MM.1S (cell line): ENCODE results near the gene NUTF2.

Source experiments
- DNase-seq: peaks from one replicate; pipeline ENCODE4 v3.0.0-alpha.2; 2015
- H2AFZ ChIP-seq: fragments of 300-600 bp; sonication (generic); 2 replicates; pipeline ENCODE4 v1.6.0; 2016; ENCODE audit warnings: antibody characterized with exemption, low read length
- H3F3A ChIP-seq: fragments of 300-600 bp; sonication (generic); 2 replicates; pipeline ENCODE4 v1.6.1; 2016; ENCODE audit warnings: mild to moderate bottlenecking, antibody characterized with exemption, low read length, moderate library complexity, mixed read lengths; ENCODE audit not compliant: insufficient read depth
- H3K27ac ChIP-seq: fragments of 300-600 bp; sonication (generic); 2 replicates; pipeline ENCODE4 v1.5.1; 2016; ENCODE audit warnings: mild to moderate bottlenecking, low read length
- H3K27me3 ChIP-seq: fragments of 300-600 bp; sonication (generic); replicated peaks from 2 replicates; pipeline ENCODE4 v1.6.0; 2016; ENCODE audit warnings: low read length; ENCODE audit not compliant: insufficient read depth
- H3K36me3 ChIP-seq: fragments of 300-600 bp; sonication (generic); replicated peaks from 2 replicates; pipeline ENCODE4 v1.6.1; 2016; ENCODE audit warnings: mild to moderate bottlenecking, low read length, mixed read lengths; ENCODE audit not compliant: insufficient read depth
- H3K4me1 ChIP-seq: fragments of 300-600 bp; sonication (generic); 2 replicates; pipeline ENCODE4 v1.6.1; 2016; ENCODE audit warnings: low read length, mixed read lengths
- H3K4me2 ChIP-seq: fragments of 300-600 bp; sonication (generic); 2 replicates; pipeline ENCODE4 v1.6.0; 2016; ENCODE audit warnings: low read depth, low read length
- H3K4me3 ChIP-seq: fragments of 300-600 bp; sonication (generic); 2 replicates; pipeline ENCODE4 v1.5.1; 2016; ENCODE audit warnings: low read length, mixed read lengths
- H3K79me2 ChIP-seq: fragments of 300-600 bp; sonication (generic); 2 replicates; pipeline ENCODE4 v1.6.1; 2016; ENCODE audit warnings: mixed run types, low read length, mixed read lengths
- H3K9ac ChIP-seq: fragments of 300-600 bp; sonication (generic); 2 replicates; pipeline ENCODE4 v1.6.1; 2016; ENCODE audit warnings: low read length, mixed read lengths
- H3K9me2 ChIP-seq: fragments of 300-600 bp; sonication (generic); replicated peaks from 2 replicates; pipeline ENCODE4 v1.6.1; 2016; ENCODE audit warnings: mild to moderate bottlenecking, low read length, mixed read lengths; ENCODE audit not compliant: insufficient read depth
- H3K9me3 ChIP-seq: fragments of 300-600 bp; sonication (generic); replicated peaks from 2 replicates; pipeline ENCODE4 v1.6.1; 2016; ENCODE audit warnings: mild to moderate bottlenecking, low read length, mixed read lengths; ENCODE audit not compliant: insufficient read depth
- H4K20me1 ChIP-seq: fragments of 300-600 bp; sonication (generic); 2 replicates; pipeline ENCODE4 v1.6.1; 2016; ENCODE audit warnings: mild to moderate bottlenecking, low read length, moderate library complexity, mixed read lengths; ENCODE audit not compliant: insufficient read depth
- EZH2 ChIP-seq: fragments of 300-600 bp; sonication (generic); optimal IDR thresholded peaks from 2 replicates; pipeline ENCODE3; 2017; ENCODE audit warnings: low read depth, mild to moderate bottlenecking, antibody characterized with exemption, low read length, mixed read lengths
- EZH2phosphoT487 ChIP-seq: fragments of 300-600 bp; sonication (generic); IDR thresholded peaks from 2 replicates; pipeline ENCODE4 v1.6.1; 2018; ENCODE audit warnings: antibody characterized with exemption, low read length
- TF ChIP-seq, protein P1 (sequence below): fragments of 300-600 bp; sonication (generic); IDR thresholded peaks from 2 replicates; pipeline ENCODE4 v1.5.1; 2016; ENCODE audit warnings: antibody characterized with exemption, low read length, mixed read lengths

NUTF2 gene

GRCh38 chr16:67822511-67822910 is 24.2 kb upstream of the NUTF2 start:
- H3F3A ChIP-seq: no peaks in the 10 kb centered on the region
- H2AFZ ChIP-seq: no peak overlapping the region

GRCh38 chr16:67825119-67825518 is 21.6 kb upstream of the NUTF2 start:
- Histone ChIP-seq H3F3A (no peaks in the 10 kb centered on the region), H3K4me2 (no peak overlapping the region), H2AFZ (no peak overlapping the region), H3K9me3 (no peaks in the 10 kb centered on the region), H3K9ac (no peak overlapping the region), H3K79me2 (no peaks in the 10 kb centered on the region), H3K4me3 (no peak overlapping the region), H4K20me1 (no peaks in the 10 kb centered on the region), H3K27ac (no peak overlapping the region), H3K36me3 (no peaks in the 10 kb centered on the region), H3K27me3 (no peaks in the 10 kb centered on the region), H3K4me1 (no peaks in the 10 kb centered on the region), H3K9me2 (no peaks in the 10 kb centered on the region)
- TF ChIP-seq, protein P1, sequence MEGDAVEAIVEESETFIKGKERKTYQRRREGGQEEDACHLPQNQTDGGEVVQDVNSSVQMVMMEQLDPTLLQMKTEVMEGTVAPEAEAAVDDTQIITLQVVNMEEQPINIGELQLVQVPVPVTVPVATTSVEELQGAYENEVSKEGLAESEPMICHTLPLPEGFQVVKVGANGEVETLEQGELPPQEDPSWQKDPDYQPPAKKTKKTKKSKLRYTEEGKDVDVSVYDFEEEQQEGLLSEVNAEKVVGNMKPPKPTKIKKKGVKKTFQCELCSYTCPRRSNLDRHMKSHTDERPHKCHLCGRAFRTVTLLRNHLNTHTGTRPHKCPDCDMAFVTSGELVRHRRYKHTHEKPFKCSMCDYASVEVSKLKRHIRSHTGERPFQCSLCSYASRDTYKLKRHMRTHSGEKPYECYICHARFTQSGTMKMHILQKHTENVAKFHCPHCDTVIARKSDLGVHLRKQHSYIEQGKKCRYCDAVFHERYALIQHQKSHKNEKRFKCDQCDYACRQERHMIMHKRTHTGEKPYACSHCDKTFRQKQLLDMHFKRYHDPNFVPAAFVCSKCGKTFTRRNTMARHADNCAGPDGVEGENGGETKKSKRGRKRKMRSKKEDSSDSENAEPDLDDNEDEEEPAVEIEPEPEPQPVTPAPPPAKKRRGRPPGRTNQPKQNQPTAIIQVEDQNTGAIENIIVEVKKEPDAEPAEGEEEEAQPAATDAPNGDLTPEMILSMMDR: no peak
- TF ChIP-seq EZH2phosphoT487 (no peak), EZH2 (no peak)
- no peak for DNase-seq

More at GRCh38 chr16:67822511-67822910, 24.2 kb upstream of the NUTF2 start:
- no peaks in the 10 kb centered on the region for H3K9me3 ChIP-seq
- H3K9ac ChIP-seq: no peak overlapping the region
- no peaks in the 10 kb centered on the region for H3K9me2 ChIP-seq
- H3K4me2 ChIP-seq: no peak overlapping the region
- H3K27me3 ChIP-seq: no peaks in the 10 kb centered on the region
- no peaks in the 10 kb centered on the region for H3K79me2 ChIP-seq
- no peak overlapping the region for H3K27ac ChIP-seq
- H3K4me3 ChIP-seq: no peak overlapping the region
- H3K36me3 ChIP-seq: no peaks in the 10 kb centered on the region
- no peak for TF ChIP-seq EZH2phosphoT487
- TF ChIP-seq, protein P1: no peak
- TF ChIP-seq EZH2: no peak
- H4K20me1 ChIP-seq: no peaks in the 10 kb centered on the region
- no peak for DNase-seq
- H3K4me1 ChIP-seq: no peaks in the 10 kb centered on the region

- H3K9me3 ChIP-seq: no peaks in the 10 kb centered on the region
- no peaks in the 10 kb centered on the region for H3K4me1 ChIP-seq
- H3K9me2 ChIP-seq: no peaks in the 10 kb centered on the region
- H3K27me3 ChIP-seq: no peaks in the 10 kb centered on the region
- no peaks in the 10 kb centered on the region for H3F3A ChIP-seq
- H3K9ac ChIP-seq: no peak overlapping the region
- no peak overlapping the region for H3K4me3 ChIP-seq
- H3K4me2 ChIP-seq: no peak overlapping the region
- TF ChIP-seq EZH2phosphoT487 (no peak), EZH2 (no peak)
- no peak overlapping the region for H3K27ac ChIP-seq
- H2AFZ ChIP-seq: no peak overlapping the region
- no peaks in the 10 kb centered on the region for H3K36me3 ChIP-seq
- no peak for DNase-seq
- H4K20me1 ChIP-seq: no peaks in the 10 kb centered on the region
- H3K79me2 ChIP-seq: no peaks in the 10 kb centered on the region
Measured at GRCh38 chr16:67825906-67826305, 20.8 kb upstream of the NUTF2 start.

- H3K4me1 ChIP-seq: no peaks in the 10 kb centered on the region
- peaks cover 19% of the 10 kb centered on the region for H3K79me2 ChIP-seq
- H4K20me1 ChIP-seq: no peaks in the 10 kb centered on the region
- DNase-seq: no peak
- H3K27ac ChIP-seq: no peak overlapping the region
- H3K9me3 ChIP-seq: no peaks in the 10 kb centered on the region
- no peak overlapping the region for H3K4me2 ChIP-seq
- no peaks in the 10 kb centered on the region for H3K36me3 ChIP-seq
- H3K4me3 ChIP-seq: no peak overlapping the region
- no peaks in the 10 kb centered on the region for H3K9me2 ChIP-seq
- H3K9ac ChIP-seq: no peak overlapping the region
- H3F3A ChIP-seq: no peaks in the 10 kb centered on the region
- no peak overlapping the region for H2AFZ ChIP-seq
- H3K27me3 ChIP-seq: no peaks in the 10 kb centered on the region
- TF ChIP-seq EZH2: no peak
- TF ChIP-seq EZH2phosphoT487: no peak
- TF ChIP-seq, protein P1: no peak
Measured at GRCh38 chr16:67828651-67829050, 18.1 kb upstream of the NUTF2 start.
